GM06990 (cell line): ENCODE data around the gene CTNNA3.
"Not testable (repeated sequence)": the region's sequence is repeated elsewhere in the genome, so short reads cannot be mapped to it uniquely, and the experiment has no call there.

ENCODE experiments used
- DNase-seq: peaks from one replicate; pipeline ENCODE4 v3.0.0-alpha.2; 2011; ENCODE audit not compliant: insufficient read length; ENCODE audit errors: extremely low read depth
- H3K27me3 ChIP-seq: replicated peaks from 2 replicates; pipeline ENCODE4 v1.6.0; 2011; ENCODE audit warnings: low read length; ENCODE audit not compliant: control insufficient read depth, insufficient read depth
- H3K36me3 ChIP-seq: 2 replicates; pipeline ENCODE4 v1.5.1; 2011; ENCODE audit warnings: low read length; ENCODE audit not compliant: control insufficient read depth, insufficient read depth
- H3K4me3 ChIP-seq: replicated peaks from 2 replicates; pipeline ENCODE4 v1.5.1; 2011; ENCODE audit warnings: low read depth, mild to moderate bottlenecking, control low read depth, low read length
- CTCF ChIP-seq: IDR thresholded peaks from 2 replicates; pipeline ENCODE4 v1.5.1; 2011; ENCODE audit warnings: low read length, control low read depth, mild to moderate bottlenecking, inconsistent platforms; ENCODE audit not compliant: insufficient read depth, poor library complexity, severe bottlenecking

CTNNA3 gene

GRCh38 chr10:67530990-67531389 is 165.0 kb downstream of the CTNNA3 start:
- not testable (repeated sequence) for H3K27me3 ChIP-seq, H3K36me3 ChIP-seq, H3K4me3 ChIP-seq, DNase-seq
- peak; percentile 22 for TF ChIP-seq CTCF

DNA sequence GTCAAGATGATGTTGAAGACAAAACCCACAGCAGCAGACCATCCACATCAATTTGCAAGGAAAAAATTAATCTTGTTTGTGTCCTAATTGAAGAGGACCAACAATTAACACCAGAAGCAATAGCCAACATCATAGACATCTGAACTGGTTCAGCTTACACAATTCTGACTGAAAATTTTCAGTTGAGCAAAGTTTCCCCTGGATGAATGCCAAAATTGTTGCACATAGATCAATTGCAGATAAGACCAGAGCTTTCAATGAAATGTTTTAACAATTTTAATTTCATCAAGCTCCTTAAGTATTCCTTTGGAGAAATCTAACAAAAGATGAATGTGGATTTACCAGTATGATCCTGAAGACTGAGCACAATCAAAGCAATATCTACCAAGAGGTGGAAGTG is 168.6 kb downstream of the CTNNA3 start:
- H3K36me3 ChIP-seq, result no peaks in the 10 kb centered on the region
- H3K27me3 ChIP-seq, result no peaks in the 10 kb centered on the region
- no peak overlapping the region for H3K4me3 ChIP-seq
- DNase-seq, result no peak
- no peak for TF ChIP-seq CTCF

- Histone ChIP-seq H3K36me3 (no peaks in the 10 kb centered on the region), H3K27me3 (no peaks in the 10 kb centered on the region), H3K4me3 (no peak overlapping the region)
- no peak for TF ChIP-seq CTCF
- DNase-seq, result no peak
These were observed 174.4 kb downstream of the CTNNA3 start for GRCh38 chr10:67521546-67521945.

- no peak overlapping the region for H3K4me3 ChIP-seq
- no peak for DNase-seq
- TF ChIP-seq CTCF, result peak; percentile 76
- H3K27me3 ChIP-seq, result no peaks in the 10 kb centered on the region
- no peaks in the 10 kb centered on the region for H3K36me3 ChIP-seq
These were observed 175.0 kb downstream of the CTNNA3 start for GRCh38 chr10:67520924-67521520.

GRCh38 chr10:67519434-67519833 is 176.6 kb downstream of the CTNNA3 start:
- TF ChIP-seq CTCF, result no peak
- H3K4me3 ChIP-seq, result no peak overlapping the region
- no peaks in the 10 kb centered on the region for H3K36me3 ChIP-seq
- no peak for DNase-seq
- H3K27me3 ChIP-seq, result no peaks in the 10 kb centered on the region

- TF ChIP-seq CTCF, result no peak
- Histone ChIP-seq H3K4me3 (no peak overlapping the region), H3K27me3 (no peaks in the 10 kb centered on the region), H3K36me3 (no peaks in the 10 kb centered on the region)
- no peak for DNase-seq
These were observed 177.2 kb downstream of the CTNNA3 start for GRCh38 chr10:67518756-67519155.
